CD4-positive, alpha-beta T cell treated with Interleukin-6 at 100 ng/mL for 8 hours (primary cell): ENCODE results near the gene GOSR1.
"Not testable (repeated sequence)": the region's sequence is repeated elsewhere in the genome, so short reads cannot be mapped to it uniquely, and the experiment has no call there.

ENCODE experiments used
- DNase-seq: peaks from one replicate; pipeline ENCODE4 v3.0.0-alpha.2; 2020; ENCODE audit warnings: mixed read lengths, low spot score

The GOSR1 gene

GRCh38 chr17:30547778-30548573 lies 70.8 kb downstream of the GOSR1 start:
- no peak for DNase-seq

GRCh38 chr17:30549181-30549580 lies 72.0 kb downstream of the GOSR1 start:
- DNase-seq, result not testable (repeated sequence)

GRCh38 chr17:30549864-30550511 lies 72.8 kb downstream of the GOSR1 start:
- no peak for DNase-seq

- DNase-seq, result no peak
Observed at GRCh38 chr17:30550512-30551273, 73.5 kb downstream of the GOSR1 start.

GRCh38 chr17:30551274-30551995 lies 74.2 kb downstream of the GOSR1 start:
- DNase-seq, result not testable (repeated sequence)

GRCh38 chr17:30551996-30552339 lies 74.8 kb downstream of the GOSR1 start:
- no peak for DNase-seq

- no peak for DNase-seq
Observed at GRCh38 chr17:30552994-30553566, 75.9 kb downstream of the GOSR1 start.

- not testable (repeated sequence) for DNase-seq
Observed at GRCh38 chr17:30553823-30554440, 76.7 kb downstream of the GOSR1 start.

- no peak for DNase-seq
Observed at GRCh38 chr17:30554839-30555751, 77.9 kb downstream of the GOSR1 start.

GRCh38 chr17:30555942-30556341 lies 78.7 kb downstream of the GOSR1 start:
- DNase-seq, result no peak

- DNase-seq, result no peak
Observed at GRCh38 chr17:30556374-30557332, 79.4 kb downstream of the GOSR1 start.

GRCh38 chr17:30557916-30558685 lies 80.9 kb downstream of the GOSR1 start:
- DNase-seq, result no peak

GRCh38 chr17:30558686-30559545 lies 81.7 kb downstream of the GOSR1 start:
- no peak for DNase-seq

GRCh38 chr17:30559656-30560055 lies 82.4 kb downstream of the GOSR1 start:
- no peak for DNase-seq

GRCh38 chr17:30560117-30561026 lies 83.2 kb downstream of the GOSR1 start:
- DNase-seq, result not testable (repeated sequence)

GRCh38 chr17:30561766-30562165 lies 84.6 kb downstream of the GOSR1 start:
- DNase-seq, result not testable (repeated sequence)
